Right cardiac atrium (tissue), 5 donors: ENCODE data around the gene CAPZA1. TPM values are rescaled to one million over a fixed set of nuclear protein-coding genes. Genes with fewer than 3 reads are reported as not detected.
"Not testable (repeated sequence)": the region's sequence is repeated elsewhere in the genome, so short reads cannot be mapped to it uniquely, and the experiment has no call there.

Source experiments
- ATAC-seq, 2 donors: fragments of 200-7000 bp; cut with Tn5 transposase; one replicate each; pipeline versions ENCODE4 v1.8.0 to v1.9.1; 2020; ENCODE audit warnings: moderate library complexity in 2 of 2, mild to moderate bottlenecking in 1 of 2
- DNase-seq, 3 donors: peaks; one replicate each; pipeline ENCODE4 v3.0.0-alpha.2; 2020
- H3K27ac ChIP-seq: one replicate; pipeline ENCODE4 v1.5.1; 2013; ENCODE audit warnings: mild to moderate bottlenecking, low read length, control low read depth, moderate library complexity
- H3K27me3 ChIP-seq: one replicate; pipeline ENCODE4 v1.6.1; 2013; ENCODE audit not compliant: control insufficient read depth, insufficient read depth
- H3K4me1 ChIP-seq: one replicate; pipeline ENCODE4 v1.6.1; 2013; ENCODE audit warnings: low read length; ENCODE audit not compliant: control insufficient read depth, insufficient read depth
- H3K4me3 ChIP-seq: one replicate; pipeline ENCODE4 v1.5.1; 2013; ENCODE audit warnings: low read length, control low read depth
- H3K9me3 ChIP-seq: one replicate; pipeline ENCODE4 v1.6.1; 2013; ENCODE audit warnings: low read length; ENCODE audit not compliant: control insufficient read depth
- WGBS: extraction: QIAGEN DNeasy Blood & Tissue Kit; methylation state at CpG from one replicate; pipeline ENCODE4 v1.1.7; 2013; 5-methylcytosine and 5-hydroxymethylcytosine counted together
- intact Hi-C, 4 donors: fragments of 100-400 bp; cut with DNase I; formaldehyde crosslinking; loops; one replicate each; pipeline versions ENCODE4 v1.11.0 to v1.14.0; 2022 to 2023
- polyA plus RNA-seq: library from polyadenylated mRNA; stranded (reverse); fragments of 200-250 nt; gene quantifications from one replicate; pipeline ENCODE4 v1.2.3, GENCODE V29; 2013
- total RNA-seq, 4 donors: library from RNA; stranded (reverse); fragmentation: NEBNext Ultra II Directional; extraction: Animal tissue kit (Norgen Biotek cat#: 25700); gene quantifications; one replicate each; pipeline ENCODE4 v1.2.1, GENCODE V29; 2021
- donor health status: healthy with polysubstance abuse.
- donor health status: DM: no; HTN: yes; CAD: no.
- donor health status: DM: no; HTN: no; CAD: no.
- donor health status: DM: no; HTN: yes; CAD: no; lungs with severe emphysema.
- donor health status: DM: yes; HTN: yes; CAD: no.

The CAPZA1 gene
- total and polyA plus RNA-seq, 5 donors: 22.3 to 53.4 (median 39.5) TPM

DNA sequence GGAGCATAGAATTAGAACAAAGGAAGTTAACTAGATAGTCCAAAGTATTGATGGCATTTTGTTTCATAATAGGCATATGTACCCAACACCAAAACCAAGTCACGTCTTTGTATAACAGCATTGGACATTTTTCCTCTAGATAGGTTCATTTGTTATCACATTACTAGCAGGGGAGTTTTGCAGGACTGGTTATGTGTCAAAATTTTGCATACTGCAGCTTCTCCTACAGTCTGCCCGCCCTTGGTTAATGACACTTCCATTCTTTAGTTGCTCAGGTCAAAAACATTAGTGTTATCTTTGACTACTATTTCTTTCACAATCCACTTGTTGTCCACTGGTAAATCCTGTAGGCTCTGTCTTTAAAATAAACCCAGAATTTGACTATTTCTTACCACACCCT lies 8.9 kb downstream of the CAPZA1 start:
- no peak for ATAC-seq
- Histone ChIP-seq H3K4me1 (peaks cover 5% of the 10 kb centered on the region), H3K27me3 (no peaks in the 10 kb centered on the region)

GRCh38 chr1:112629256-112629655 lies 9.6 kb downstream of the CAPZA1 start:
- no peaks in the 10 kb centered on the region for H3K9me3 ChIP-seq
- no peak overlapping the region for H3K4me3 ChIP-seq
- peaks cover 5% of the 10 kb centered on the region for H3K4me1 ChIP-seq
- DNase-seq: no peak
- ATAC-seq: no peak
- intact Hi-C loops: loop anchor here in 3 of 4 donors (10.0 kb wide), 2 partner anchors 46 to 76 kb away; partner anchors contain the start of genes MOV10 (in 2 of the 3) and RHOC (in 1 of the 3)
- no peak overlapping the region for H3K27ac ChIP-seq
- H3K27me3 ChIP-seq: no peaks in the 10 kb centered on the region

More for the DNA sequence above, 8.9 kb downstream of the CAPZA1 start:
- Histone ChIP-seq H3K27ac (no peak overlapping the region), H3K9me3 (no peaks in the 10 kb centered on the region), H3K4me3 (no peak overlapping the region)
- no peak for DNase-seq
- intact Hi-C loops: loop anchor here in 3 of 4 donors (10.0 kb wide), 2 partner anchors 46 to 76 kb away; partner anchors contain the start of genes MOV10 (in 2 of the 3) and RHOC (in 1 of the 3)
- WGBS: 84% methylated on average over 2 of the region's 2 CpGs

DNA sequence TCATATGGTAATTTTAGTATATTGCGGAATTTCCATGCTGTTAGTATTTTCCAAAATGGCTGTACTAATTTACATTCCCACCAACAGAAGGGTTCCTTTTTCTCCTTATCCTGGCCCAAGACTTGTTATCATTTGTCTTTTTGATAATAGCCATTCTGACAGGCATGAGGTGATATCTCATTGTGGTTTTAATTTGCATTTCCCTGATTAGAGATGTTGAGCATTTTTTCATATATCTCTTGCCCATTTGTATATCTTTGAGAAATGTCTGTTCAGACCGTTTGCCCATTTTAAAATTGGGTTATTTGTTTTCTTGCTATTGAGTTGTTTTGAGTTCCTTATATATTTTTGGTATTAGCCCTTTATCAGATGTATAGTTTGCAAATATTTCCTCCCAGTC lies 14.0 kb downstream of the CAPZA1 start:
- H3K4me3 ChIP-seq: no peak overlapping the region
- DNase-seq (no peak), ATAC-seq (no peak)
- no peak overlapping the region for H3K27ac ChIP-seq
- 86% methylated on average over 2 of the region's 2 CpGs for WGBS
- H3K9me3 ChIP-seq: no peaks in the 10 kb centered on the region
- H3K27me3 ChIP-seq: no peaks in the 10 kb centered on the region
- intact Hi-C loops: no loop called here
- H3K4me1 ChIP-seq: peaks cover 5% of the 10 kb centered on the region

DNA sequence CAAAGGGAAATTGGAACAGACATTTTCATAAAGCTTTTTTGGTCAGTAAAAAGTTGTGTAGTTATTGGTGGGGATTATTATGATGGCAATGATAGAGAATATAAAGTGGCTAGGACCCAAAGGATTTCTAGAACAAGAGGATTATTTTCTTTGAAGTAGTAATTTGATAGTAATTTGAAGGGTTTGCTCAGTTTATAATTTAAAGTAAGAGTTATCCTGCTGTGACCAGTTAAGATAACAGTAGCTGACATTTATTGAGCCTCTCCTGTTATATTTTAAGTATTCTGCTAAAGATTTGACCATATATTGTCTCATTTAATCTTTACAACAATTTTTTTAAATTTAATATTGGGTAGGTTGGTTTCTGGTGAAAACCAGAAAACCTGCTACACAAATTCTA lies 14.7 kb downstream of the CAPZA1 start:
- no peak for DNase-seq
- intact Hi-C loops: no loop called here
- no peak for ATAC-seq
- no peaks in the 10 kb centered on the region for H3K27me3 ChIP-seq
- H3K4me3 ChIP-seq: no peak overlapping the region
- peaks cover 5% of the 10 kb centered on the region for H3K4me1 ChIP-seq
- no peak overlapping the region for H3K27ac ChIP-seq
- no peaks in the 10 kb centered on the region for H3K9me3 ChIP-seq

GRCh38 chr1:112636056-112636455 lies 16.4 kb downstream of the CAPZA1 start:
- DNase-seq: no peak
- 79% methylated on average over 2 of the region's 2 CpGs for WGBS
- H3K9me3 ChIP-seq: no peaks in the 10 kb centered on the region
- no peak overlapping the region for H3K27ac ChIP-seq
- no peak for ATAC-seq
- H3K27me3 ChIP-seq: no peaks in the 10 kb centered on the region
- H3K4me1 ChIP-seq: peaks cover 5% of the 10 kb centered on the region
- intact Hi-C loops: no loop called here
- H3K4me3 ChIP-seq: no peak overlapping the region

DNA sequence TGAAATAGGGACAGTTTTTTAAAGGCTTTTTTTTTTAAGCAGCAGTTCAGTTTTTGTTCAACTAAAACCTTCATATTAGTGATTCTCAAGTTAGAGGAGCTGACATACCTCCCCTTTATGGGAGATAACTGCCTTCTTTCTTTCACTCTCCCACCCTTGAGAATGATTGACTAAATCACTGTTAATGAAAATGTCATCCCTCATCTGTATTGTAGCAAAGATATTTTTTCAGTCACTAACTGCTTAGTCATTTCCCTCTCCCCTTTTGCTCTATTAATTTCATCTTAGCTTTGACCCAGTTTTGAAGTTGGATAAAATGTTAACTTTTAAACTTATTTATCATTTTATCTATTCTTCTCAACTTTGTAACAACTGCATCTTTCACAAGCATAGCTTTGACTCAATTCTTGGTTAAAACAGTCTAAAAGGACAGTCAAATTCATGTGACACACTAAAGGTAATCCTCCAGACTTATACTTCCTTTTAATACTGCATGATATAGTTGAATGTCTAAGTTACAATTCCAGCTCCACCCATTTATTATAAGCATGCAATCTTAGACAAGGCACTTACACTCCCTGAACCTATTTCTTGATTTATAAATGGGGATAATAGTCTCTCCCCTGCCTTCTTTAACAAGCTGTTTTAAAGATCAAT lies 17.1 kb downstream of the CAPZA1 start:
- Histone ChIP-seq H3K9me3 (no peaks in the 10 kb centered on the region), H3K27ac (no peak overlapping the region), H3K4me1 (peaks cover 5% of the 10 kb centered on the region), H3K4me3 (no peak overlapping the region), H3K27me3 (no peaks in the 10 kb centered on the region)
- ATAC-seq (no peak), DNase-seq (no peak)
- intact Hi-C loops: no loop called here

GRCh38 chr1:112637254-112638109 lies 17.9 kb downstream of the CAPZA1 start:
- WGBS: 84% methylated on average over 4 of the region's 4 CpGs
- H3K27ac ChIP-seq: no peak overlapping the region

DNA sequence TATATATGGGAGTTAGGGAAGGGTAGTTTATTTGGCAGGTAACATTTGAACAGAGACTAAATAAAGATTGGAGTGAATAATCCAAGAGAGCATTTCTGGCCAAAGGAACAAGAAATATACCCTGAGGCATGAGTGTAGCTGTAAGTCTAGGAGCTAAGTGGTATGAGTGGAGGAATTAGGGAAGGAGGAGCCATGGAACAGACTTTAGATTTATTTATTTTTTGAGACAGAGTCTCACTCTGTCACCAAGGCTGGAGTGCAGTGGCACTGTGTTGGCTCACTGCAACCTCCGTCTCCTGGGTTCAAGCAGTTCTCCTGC lies 18.4 kb downstream of the CAPZA1 start:
- ATAC-seq: no peak
- intact Hi-C loops: no loop called here
- 100% methylated on average over 1 of the region's 1 CpG for WGBS
- Histone ChIP-seq H3K4me1 (peaks cover 3% of the 10 kb centered on the region), H3K4me3 (no peak overlapping the region), H3K27ac (no peak overlapping the region), H3K27me3 (no peaks in the 10 kb centered on the region), H3K9me3 (no peaks in the 10 kb centered on the region)
- DNase-seq: no peak

More at GRCh38 chr1:112637254-112638109, 17.9 kb downstream of the CAPZA1 start:
- DNase-seq (no peak), ATAC-seq (no peak)
- H3K27me3 ChIP-seq: no peaks in the 10 kb centered on the region
- intact Hi-C loops: no loop called here
- no peaks in the 10 kb centered on the region for H3K9me3 ChIP-seq
- H3K4me3 ChIP-seq: no peak overlapping the region
- peaks cover 3% of the 10 kb centered on the region for H3K4me1 ChIP-seq

GRCh38 chr1:112640437-112640836 lies 20.8 kb downstream of the CAPZA1 start:
- intact Hi-C loops, H3K4me3 ChIP-seq, H3K27ac ChIP-seq, ATAC-seq, H3K9me3 ChIP-seq, H3K4me1 ChIP-seq, H3K27me3 ChIP-seq: not testable (repeated sequence)
- DNase-seq: peak in 1 of 3 donors; percentile 58
- 94% methylated on average over 23 of the region's 23 CpGs for WGBS

GRCh38 chr1:112643080-112643479 lies 23.4 kb downstream of the CAPZA1 start:
- DNase-seq: no peak

DNA sequence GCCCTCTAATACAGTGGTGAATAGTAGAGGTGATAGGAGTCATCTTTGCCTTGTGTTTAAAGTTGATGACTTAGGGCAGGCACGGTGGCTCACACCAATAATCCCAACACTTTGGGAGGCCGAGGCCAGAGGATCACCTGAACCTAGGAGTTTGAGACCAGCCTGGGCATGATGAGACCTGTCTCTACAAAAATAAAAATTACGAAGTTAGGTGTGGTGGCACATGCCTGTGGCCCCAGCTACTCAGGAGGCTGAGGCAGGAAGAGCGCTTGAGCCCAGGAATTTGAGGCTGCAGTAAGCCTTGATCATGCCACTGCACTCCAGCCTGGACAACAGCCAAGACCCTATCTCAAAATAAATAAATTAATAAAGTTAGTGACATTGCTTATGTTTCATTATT lies 26.6 kb downstream of the CAPZA1 start:
- DNase-seq (no peak), ATAC-seq (no peak)
- Histone ChIP-seq H3K4me1 (peaks cover 2% of the 10 kb centered on the region), H3K27me3 (no peaks in the 10 kb centered on the region), H3K27ac (no peak overlapping the region), H3K9me3 (no peaks in the 10 kb centered on the region), H3K4me3 (no peak overlapping the region)
- intact Hi-C loops: no loop called here
- 99% methylated on average over 4 of the region's 4 CpGs for WGBS

More at GRCh38 chr1:112643080-112643479, 23.4 kb downstream of the CAPZA1 start:
- no peak overlapping the region for H3K4me3 ChIP-seq
- H3K27me3 ChIP-seq: no peaks in the 10 kb centered on the region
- H3K4me1 ChIP-seq: peaks cover 2% of the 10 kb centered on the region
- intact Hi-C loops: no loop called here
- 75% methylated on average over 2 of the region's 2 CpGs for WGBS
- no peak for ATAC-seq
- no peaks in the 10 kb centered on the region for H3K9me3 ChIP-seq
- H3K27ac ChIP-seq: no peak overlapping the region
